Measurements from ENCODE around the gene FXYD7. TPM values are rescaled to one million over a fixed set of nuclear protein-coding genes. Genes with fewer than 3 reads are reported as not detected.
A peak's percentile ranks its signal among the peaks of the same experiment; 100 is the strongest.

Gene FXYD7
- polyA plus RNA-seq, 3 donors: 0.16 TPM; not detected in 2

- intact Hi-C loops (cut with micrococcal nuclease): no loop called here
- H3K36me3 ChIP-seq (replicated peaks in 1 of 2; ENCODE audit: control insufficient read depth in 1 of 2, insufficient read depth in 2 of 2, low read length in 2 of 2): peaks cover 77 to 83% of the 10 kb centered on the region in 2 donors
- 92% methylated on average over 5 of the region's 8 CpGs for WGBS (ENCODE audit: insufficient coverage)
- peaks cover 97% of the 10 kb centered on the region for H3K79me2 ChIP-seq (ENCODE audit: insufficient read depth, low read length)
- Mint-ChIP-seq H3K4me3 (no peak overlapping the region), H3K9me3 (peaks cover 16 to 27% (median 22%) of the 10 kb centered on the region in 7 donors), H3K4me1 (peaks cover 16% of the 10 kb centered on the region), H3K27ac (peak overlapping the region in 1 of 7 donors; percentile 33), H3K27me3 (ENCODE audit: low read depth in 3 of 3) (peaks cover 0 to 7% (median 0%) of the 10 kb centered on the region in 3 donors), H3K36me3 (peaks cover 86 to 89% of the 10 kb centered on the region in 2 donors)
- TF ChIP-seq CTCF (IDR thresholded peaks at IDR 0.05): no peak
- H3K9ac ChIP-seq (ENCODE audit: insufficient read depth, low read length, poor library complexity, severe bottlenecking): no peak overlapping the region
- H4K20me1 ChIP-seq (ENCODE audit: insufficient read depth, low read length): peaks cover 75% of the 10 kb centered on the region
- H2AFZ ChIP-seq (ENCODE audit: insufficient read depth, low read depth, low read length, poor library complexity, severe bottlenecking): no peak overlapping the region
- no peak for DNase-seq
- H3K4me1 ChIP-seq (ENCODE audit: control insufficient read depth in 1 of 2, insufficient read depth in 2 of 2, low read length in 2 of 2): peaks cover 11 to 16% of the 10 kb centered on the region in 2 donors
- peaks cover 27 to 28% of the 10 kb centered on the region in 2 donors for H3K9me3 ChIP-seq (replicated peaks in 1 of 2; ENCODE audit: control insufficient read depth in 1 of 2, insufficient read depth in 1 of 2, low read length in 2 of 2)
- H3K27ac ChIP-seq (ENCODE audit: low read depth in 1 of 2, low read length in 2 of 2): peak overlapping the region in 1 of 2 donors; percentile 34
- H3K4me3 ChIP-seq (replicated peaks in 1 of 3; ENCODE audit: low read depth in 2 of 3, low read length in 3 of 3): no peak overlapping the region
- H3K27me3 ChIP-seq (ENCODE audit: control insufficient read depth in 2 of 2, insufficient read depth in 2 of 2, low read length in 2 of 2): no peaks in the 10 kb centered on the region
- H3K4me2 ChIP-seq (replicated peaks; ENCODE audit: extremely low read depth, low read length, poor library complexity, severe bottlenecking): no peak overlapping the region
Observed at GRCh38 chr19:35159606-35160005, 16.6 kb downstream of the FXYD7 start.

GRCh38 chr19:35160629-35161433, 17.8 kb downstream of the FXYD7 start:
- WGBS (ENCODE audit: insufficient coverage): 100% methylated on average over 3 of the region's 9 CpGs
- peaks cover 92% of the 10 kb centered on the region for H3K79me2 ChIP-seq (ENCODE audit: insufficient read depth, low read length)

More at GRCh38 chr19:35160629-35161433, 17.8 kb downstream of the FXYD7 start:
- Histone ChIP-seq H3K4me3 (replicated peaks in 1 of 3; ENCODE audit: low read depth in 2 of 3, low read length in 3 of 3) (no peak overlapping the region), H4K20me1 (ENCODE audit: insufficient read depth, low read length) (peaks cover 73% of the 10 kb centered on the region), H3K27me3 (ENCODE audit: control insufficient read depth in 2 of 2, insufficient read depth in 2 of 2, low read length in 2 of 2) (no peaks in the 10 kb centered on the region), H3K4me2 (replicated peaks; ENCODE audit: extremely low read depth, low read length, poor library complexity, severe bottlenecking) (no peak overlapping the region), H3K36me3 (replicated peaks in 1 of 2; ENCODE audit: control insufficient read depth in 1 of 2, insufficient read depth in 2 of 2, low read length in 2 of 2) (peaks cover 89 to 95% of the 10 kb centered on the region in 2 donors), H3K9me3 (replicated peaks in 1 of 2; ENCODE audit: control insufficient read depth in 1 of 2, insufficient read depth in 1 of 2, low read length in 2 of 2) (peaks cover 29 to 32% of the 10 kb centered on the region in 2 donors), H3K4me1 (ENCODE audit: control insufficient read depth in 1 of 2, insufficient read depth in 2 of 2, low read length in 2 of 2) (peaks cover 8 to 9% of the 10 kb centered on the region in 2 donors), H3K9ac (ENCODE audit: insufficient read depth, low read length, poor library complexity, severe bottlenecking) (no peak overlapping the region), H2AFZ (ENCODE audit: insufficient read depth, low read depth, low read length, poor library complexity, severe bottlenecking) (no peak overlapping the region), H3K27ac (ENCODE audit: low read depth in 1 of 2, low read length in 2 of 2) (no peak overlapping the region)
- H3K27me3 Mint-ChIP-seq (ENCODE audit: low read depth in 3 of 3): peaks cover 0 to 2% (median 0%) of the 10 kb centered on the region in 3 donors
- intact Hi-C loops (cut with micrococcal nuclease): no loop called here
- no peak for DNase-seq
- H3K36me3 Mint-ChIP-seq: peaks cover 95 to 100% of the 10 kb centered on the region in 2 donors
- H3K4me1 Mint-ChIP-seq: peaks cover 15% of the 10 kb centered on the region
- no peak for TF ChIP-seq CTCF (IDR thresholded peaks at IDR 0.05)
- peaks cover 18 to 32% (median 24%) of the 10 kb centered on the region in 7 donors for H3K9me3 Mint-ChIP-seq
- no peak overlapping the region for H3K4me3 Mint-ChIP-seq
- H3K27ac Mint-ChIP-seq: peak overlapping the region in 6 of 7 donors; percentile 21 to 81 (median 70)

Data from CD14-positive monocyte (primary cell).